Measurements from ENCODE around the gene CKM.

DNA sequence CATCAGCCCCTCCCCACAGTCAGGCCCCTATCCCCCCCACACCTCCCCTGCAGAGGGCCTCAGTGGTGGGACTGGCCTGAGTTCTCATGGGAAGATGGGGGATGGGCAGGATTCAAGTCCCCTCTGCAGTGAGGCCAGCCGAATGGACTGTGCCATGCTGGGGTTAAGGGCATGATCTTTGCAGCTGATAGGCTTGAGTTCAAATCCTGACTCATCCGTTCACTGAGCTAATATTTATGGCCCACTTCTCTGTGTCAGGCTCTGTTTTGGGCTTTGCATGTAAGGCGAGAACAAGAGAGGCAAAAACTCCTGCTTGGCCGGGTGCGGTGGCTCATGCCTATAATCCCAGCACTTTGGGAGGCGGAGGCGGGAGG is 51.0 kb downstream of the CKM start:
- TF ChIP-seq CTCF (IDR thresholded peaks at IDR 0.05 in 4 of 5, conservative IDR thresholded peaks at IDR 0.05 in 1 of 5) = no peak
- no peak for TF ChIP-seq POLR2A (IDR thresholded peaks at IDR 0.05)
